Hematopoietic multipotent progenitor cell treated with erythropoietin and hydrocortisone succinate and interleukin-3 and kit ligand, for 15 days (in vitro differentiated cells): ENCODE data around the gene TRAPPC3L.
A peak's percentile ranks its signal among the peaks of the same experiment; 100 is the strongest.

Source experiments
- DNase-seq: peaks from one replicate; pipeline ENCODE4 v3.0.0-alpha.2; 2015; ENCODE audit warnings: low spot score

Gene TRAPPC3L

GRCh38 chr6:116465246-116465645 is 80.2 kb downstream of the TRAPPC3L start:
- DNase-seq: no peak

GRCh38 chr6:116463301-116463700 is 82.2 kb downstream of the TRAPPC3L start:
- DNase-seq: no peak

DNA sequence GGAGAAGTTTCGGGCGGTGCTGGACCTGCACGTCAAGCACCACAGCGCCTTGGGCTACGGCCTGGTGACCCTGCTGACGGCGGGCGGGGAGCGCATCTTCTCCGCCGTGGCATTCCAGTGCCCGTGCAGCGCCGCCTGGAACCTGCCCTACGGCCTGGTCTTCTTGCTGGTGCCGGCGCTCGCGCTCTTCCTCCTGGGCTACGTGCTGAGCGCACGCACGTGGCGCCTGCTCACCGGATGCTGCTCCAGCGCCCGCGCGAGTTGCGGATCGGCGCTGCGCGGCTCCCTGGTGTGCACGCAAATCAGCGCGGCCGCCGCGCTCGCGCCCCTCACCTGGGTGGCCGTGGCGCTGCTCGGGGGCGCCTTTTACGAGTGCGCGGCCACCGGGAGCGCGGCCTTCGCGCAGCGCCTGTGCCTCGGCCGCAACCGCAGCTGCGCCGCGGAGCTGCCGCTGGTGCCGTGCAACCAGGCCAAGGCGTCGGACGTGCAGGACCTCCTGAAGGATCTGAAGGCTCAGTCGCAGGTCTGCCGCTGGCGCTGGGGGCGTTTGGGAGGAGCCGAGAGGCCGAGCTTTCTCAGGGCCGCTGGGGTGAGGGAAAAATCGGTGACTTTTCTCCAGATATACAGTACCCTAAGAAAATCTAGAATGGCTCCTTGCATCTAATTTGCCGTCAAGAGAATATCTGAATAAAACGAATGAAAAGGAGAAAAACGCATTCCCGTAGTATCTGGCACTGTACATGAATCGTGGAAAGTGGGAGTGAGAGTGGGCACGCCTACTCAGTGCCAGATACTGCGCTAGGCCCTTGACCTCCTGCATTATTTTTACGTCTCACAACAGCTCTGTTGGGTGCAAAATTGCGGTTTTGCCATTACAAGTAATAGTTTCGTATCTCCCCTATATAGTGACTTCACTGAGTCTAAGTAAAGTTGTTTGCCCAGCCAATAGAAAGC is 83.3 kb downstream of the TRAPPC3L start:
- DNase-seq: peak; percentile 20

GRCh38 chr6:116461331-116461931 is 84.1 kb downstream of the TRAPPC3L start, which contains the start of gene CALHM6:
Gene CALHM6, plus strand, starts transcription at chr6:116461375. Its CDS starts 555 bp downstream, at chr6:116461930.
- no peak for DNase-seq

GRCh38 chr6:116459927-116460326 is 85.6 kb downstream of the TRAPPC3L start:
- DNase-seq: no peak

DNA sequence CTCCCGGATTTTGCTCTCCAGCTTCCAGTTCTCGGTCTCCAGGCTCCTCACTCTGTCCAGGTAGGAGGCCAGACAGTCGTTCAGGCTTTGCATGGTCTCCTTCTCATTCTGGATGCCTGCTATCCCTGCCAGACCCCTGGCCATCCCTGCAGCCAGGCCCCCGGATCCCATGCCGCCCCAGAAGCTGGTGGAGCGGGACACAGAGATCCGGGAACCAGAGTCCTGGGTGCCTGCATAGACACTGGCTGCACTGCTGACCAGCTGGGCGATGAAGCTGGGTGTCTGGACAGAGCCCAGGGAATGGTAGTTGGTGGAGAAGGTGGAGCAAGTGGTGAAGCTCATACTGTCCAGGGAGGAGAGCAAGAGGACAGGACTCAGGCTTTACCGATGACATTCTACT is 87.2 kb downstream of the TRAPPC3L start:
- no peak for DNase-seq

DNA sequence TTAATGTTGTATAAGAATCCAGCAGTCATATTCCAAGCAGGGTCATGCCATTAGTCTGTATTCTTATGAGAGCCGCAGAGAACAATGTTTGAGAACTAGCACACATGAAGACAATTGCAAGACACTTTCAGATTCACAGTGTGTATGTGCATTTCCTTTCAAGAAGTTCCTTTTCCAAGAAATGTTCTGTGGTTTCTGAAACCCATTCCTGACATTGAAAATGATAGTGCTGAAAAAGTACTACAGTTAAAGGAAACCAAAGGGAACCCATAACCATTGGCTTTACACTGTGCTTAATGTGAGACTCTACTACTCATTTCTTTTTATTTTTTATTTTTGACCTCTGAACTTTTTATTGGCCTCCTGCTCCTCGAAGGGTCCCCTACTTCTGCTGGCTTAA is 88.6 kb downstream of the TRAPPC3L start:
- DNase-seq: no peak

- no peak for DNase-seq
Observed at GRCh38 chr6:116456106-116456505, 89.4 kb downstream of the TRAPPC3L start.

- no peak for DNase-seq
Observed at GRCh38 chr6:116452531-116452930, 93.0 kb downstream of the TRAPPC3L start.

- DNase-seq: no peak
Observed at GRCh38 chr6:116451916-116452315, 93.6 kb downstream of the TRAPPC3L start.

GRCh38 chr6:116450769-116451740 is 94.4 kb downstream of the TRAPPC3L start:
- no peak for DNase-seq

DNA sequence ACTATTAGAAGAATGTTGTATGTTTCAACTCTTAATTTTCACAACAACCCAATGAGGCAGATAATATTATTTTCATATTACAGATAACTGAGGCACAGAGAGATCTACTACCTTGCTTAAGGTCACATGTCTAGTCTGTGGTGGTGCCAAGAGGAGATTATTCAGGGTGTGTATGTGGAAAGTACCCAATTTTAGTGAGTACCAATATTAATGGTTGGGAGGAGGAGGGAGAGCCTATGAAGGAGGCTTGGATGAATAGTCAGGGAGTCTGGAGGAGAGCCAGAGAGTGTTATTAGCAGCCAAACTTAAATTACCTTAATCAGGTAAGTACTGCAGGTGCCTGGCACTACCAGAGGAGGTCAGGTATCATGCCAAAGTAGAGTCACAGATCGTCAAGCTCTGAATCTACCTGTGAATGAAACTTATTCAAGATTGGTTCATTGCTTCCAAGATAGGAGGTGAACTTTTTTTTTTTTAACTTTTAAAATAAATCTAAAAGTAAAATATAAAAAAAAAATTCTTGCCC is 95.2 kb downstream of the TRAPPC3L start:
- no peak for DNase-seq

GRCh38 chr6:116449565-116449964 is 95.9 kb downstream of the TRAPPC3L start:
- DNase-seq: no peak

- no peak for DNase-seq
Observed at GRCh38 chr6:116447496-116448011, 97.9 kb downstream of the TRAPPC3L start.

- DNase-seq: no peak
Observed at GRCh38 chr6:116447052-116447451, 98.4 kb downstream of the TRAPPC3L start.

DNA sequence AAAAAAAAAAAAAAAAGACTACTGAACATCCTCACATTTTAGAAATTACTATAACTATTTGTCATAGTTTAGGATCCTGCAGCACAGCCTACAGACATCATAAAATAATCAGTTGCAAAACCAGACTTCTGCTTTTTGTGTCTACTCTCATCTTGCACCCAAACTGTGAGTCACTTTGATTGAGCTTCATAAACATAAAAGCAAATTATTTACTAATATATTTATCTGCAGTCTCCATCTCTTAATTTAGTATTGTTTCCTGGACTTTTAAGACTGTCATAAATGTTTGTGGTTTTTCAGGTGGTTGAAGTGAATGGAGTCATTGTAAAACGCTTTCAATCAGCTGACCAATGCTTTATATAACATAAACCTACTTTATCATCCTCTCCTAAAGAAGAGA is 99.1 kb downstream of the TRAPPC3L start:
- no peak for DNase-seq

- DNase-seq: no peak
Observed at GRCh38 chr6:116445102-116445501, 100.4 kb downstream of the TRAPPC3L start.
